ENCODE results near the gene UBE4A.
"Not testable (repeated sequence)": the region's sequence is repeated elsewhere in the genome, so short reads cannot be mapped to it uniquely, and the experiment has no call there.

Gene UBE4A

DNA sequence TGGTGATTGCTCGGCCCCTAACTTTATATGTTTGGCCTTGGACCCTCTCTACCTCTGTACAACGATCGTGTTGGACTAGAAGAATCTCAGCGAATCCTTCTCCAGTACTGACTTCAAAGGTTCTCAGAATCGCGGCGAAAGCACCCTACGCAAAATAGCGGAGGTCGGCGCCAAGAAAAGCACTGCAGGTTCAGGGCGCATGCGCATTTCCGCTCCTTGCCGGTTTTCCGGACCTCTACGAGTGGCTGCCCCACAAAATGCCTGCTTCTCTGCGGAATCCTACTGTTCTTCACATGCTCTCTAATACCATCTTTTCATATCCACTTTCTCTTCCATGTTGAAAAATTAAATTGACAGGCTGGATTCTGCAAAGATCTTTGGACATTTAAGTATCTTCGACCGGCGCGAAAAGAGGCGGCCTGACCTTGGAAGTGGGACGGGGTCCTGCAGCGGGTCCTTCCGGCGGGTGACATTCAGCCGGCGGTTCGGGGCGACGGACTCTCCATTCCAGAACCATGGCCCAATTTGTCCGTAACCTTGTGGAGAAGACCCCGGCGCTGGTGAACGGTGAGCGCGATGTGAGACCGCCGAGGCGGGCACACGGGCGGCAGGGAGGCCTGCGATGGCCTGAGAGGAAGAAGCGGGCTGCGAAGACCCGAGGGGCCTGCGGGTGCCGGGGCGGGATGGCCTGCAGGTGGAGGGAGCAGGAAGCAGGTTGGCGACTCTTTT lies 41.9 kb downstream of the UBE4A start, which contains the start of gene ATP5MG:
Gene ATP5MG, plus strand, starts transcription at position 456 of the 729 bp plus-strand sequence. Its CDS starts 60 bp downstream, at position 516.
- peak; percentile 18 for FAIRE-seq

DNA sequence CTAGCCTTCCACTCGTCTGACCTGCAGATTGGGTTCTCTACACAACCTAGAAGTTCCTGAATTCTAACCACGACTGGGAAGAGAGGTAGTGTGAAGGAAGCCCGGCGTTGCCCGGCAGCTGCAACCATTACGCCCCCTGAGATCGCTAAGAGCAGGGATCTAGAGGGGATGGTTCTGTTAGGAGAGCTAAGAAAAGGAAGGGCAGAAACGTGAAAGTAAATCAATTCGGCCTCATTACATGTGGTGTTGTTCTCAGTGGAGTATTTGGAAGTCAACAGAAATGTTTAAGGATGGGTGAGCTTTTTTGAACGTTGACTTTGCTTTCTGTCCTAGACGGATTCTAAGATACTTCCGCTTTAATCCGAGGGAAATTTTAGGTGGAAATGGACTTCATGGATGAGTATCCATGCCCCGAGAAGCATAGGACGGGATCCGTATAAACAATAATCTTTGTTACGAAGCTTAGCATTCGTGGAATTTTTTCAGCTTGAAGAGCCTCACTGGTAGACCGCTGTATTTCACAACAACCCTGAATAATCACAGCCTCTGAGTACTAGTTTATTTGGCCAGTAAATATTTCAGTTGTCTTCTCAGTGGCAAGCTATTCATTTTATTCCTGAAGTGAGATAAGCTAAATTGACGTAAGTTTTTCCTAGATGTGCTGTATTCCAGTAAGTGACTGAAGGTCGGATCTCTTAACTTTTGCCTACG lies 42.6 kb downstream of the UBE4A start:
- FAIRE-seq, result no peak

DNA sequence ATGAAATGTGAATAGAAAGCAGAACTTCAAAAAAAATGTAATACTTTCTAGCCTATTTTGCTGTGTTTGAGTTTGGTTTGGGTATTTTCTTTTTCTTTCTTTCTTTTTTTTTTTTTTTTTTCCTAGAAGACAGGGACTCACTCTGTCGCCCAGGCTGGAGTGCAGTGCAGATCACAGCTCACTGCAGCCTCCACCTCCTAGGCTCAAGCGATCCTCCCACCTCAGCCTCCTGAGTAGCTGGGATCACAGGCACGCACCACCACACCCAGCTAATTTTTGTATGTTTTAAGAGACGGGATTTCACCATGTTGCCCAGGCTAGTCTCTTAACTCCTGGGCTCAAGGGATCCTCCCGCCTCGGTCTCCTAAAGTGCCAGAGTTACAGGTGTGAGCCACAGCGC lies 43.2 kb downstream of the UBE4A start:
- FAIRE-seq, result not testable (repeated sequence)

DNA sequence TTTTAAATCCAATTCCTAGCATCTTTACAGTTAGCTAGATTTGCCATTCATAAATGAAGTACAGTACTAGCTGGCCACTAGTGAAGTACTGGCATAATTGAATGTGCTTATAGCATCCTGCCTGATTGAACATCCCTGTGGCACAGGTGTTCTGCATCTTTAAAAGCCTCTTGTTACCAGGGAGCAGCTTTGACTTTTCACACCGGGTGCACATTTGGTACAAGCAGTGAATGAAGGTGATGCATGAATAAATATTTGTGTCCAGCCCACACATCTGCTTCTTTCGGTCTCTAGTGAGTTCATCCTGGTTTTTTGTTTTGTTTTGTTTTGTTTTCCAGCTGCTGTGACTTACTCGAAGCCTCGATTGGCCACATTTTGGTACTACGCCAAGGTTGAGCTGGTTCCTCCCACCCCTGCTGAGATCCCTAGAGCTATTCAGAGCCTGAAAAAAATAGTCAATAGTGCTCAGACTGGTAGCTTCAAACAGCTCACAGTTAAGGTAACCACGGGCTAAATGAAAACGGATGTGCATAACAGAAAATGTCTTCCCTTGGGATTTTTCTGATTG lies 47.3 kb downstream of the UBE4A start:
- no peak for FAIRE-seq

DNA sequence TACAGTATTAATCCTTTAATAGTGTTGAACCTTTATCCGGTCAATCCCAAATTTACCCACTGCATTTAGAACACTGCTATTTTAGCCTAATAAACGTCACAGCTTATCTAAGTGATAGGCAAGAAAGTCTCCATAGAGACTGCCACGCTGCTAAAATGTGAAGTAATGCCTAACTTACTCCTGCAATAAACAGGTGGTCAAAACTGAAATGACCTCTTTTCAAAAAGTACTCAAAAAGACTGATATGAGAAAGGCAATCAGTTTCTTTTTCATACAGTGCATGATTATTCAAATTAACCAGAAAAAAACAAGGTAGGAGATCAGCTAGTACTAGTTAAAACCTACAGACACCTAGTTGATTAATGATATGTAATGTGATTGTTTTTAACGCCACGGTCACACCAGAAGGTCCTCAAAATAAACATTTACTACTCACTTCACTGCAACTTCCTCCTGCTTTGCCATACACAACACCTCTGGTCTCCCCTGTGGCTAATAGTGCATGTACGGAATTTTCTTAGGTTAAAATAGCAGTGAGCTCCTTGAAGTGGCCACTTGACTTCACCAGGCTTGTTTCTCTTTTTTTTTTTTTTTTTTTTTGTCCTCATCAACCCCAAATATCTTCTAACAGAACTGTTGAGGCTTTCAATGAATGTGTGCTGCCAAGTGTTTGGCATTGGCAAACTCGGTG lies 50.8 kb downstream of the UBE4A start:
- no peak for FAIRE-seq

DNA sequence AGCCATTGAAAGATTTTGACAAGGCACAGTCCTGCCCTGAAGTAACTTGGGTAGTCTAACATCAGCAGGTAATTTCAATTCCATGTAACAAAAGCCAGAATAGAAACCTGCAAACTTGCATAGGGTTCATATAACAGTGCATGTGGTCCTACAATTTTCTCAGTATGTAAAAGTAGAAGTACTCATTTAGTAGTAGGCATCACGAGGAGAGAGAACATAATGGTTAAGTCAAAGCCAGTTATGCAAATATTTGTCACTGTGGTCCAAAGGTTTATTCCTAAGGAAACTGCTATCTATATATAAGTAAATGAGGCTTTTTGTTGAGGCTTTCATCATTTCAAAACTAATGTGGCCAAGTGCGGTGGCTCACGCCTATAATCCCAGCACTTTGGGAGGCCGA lies 52.1 kb downstream of the UBE4A start:
- FAIRE-seq, result no peak

DNA sequence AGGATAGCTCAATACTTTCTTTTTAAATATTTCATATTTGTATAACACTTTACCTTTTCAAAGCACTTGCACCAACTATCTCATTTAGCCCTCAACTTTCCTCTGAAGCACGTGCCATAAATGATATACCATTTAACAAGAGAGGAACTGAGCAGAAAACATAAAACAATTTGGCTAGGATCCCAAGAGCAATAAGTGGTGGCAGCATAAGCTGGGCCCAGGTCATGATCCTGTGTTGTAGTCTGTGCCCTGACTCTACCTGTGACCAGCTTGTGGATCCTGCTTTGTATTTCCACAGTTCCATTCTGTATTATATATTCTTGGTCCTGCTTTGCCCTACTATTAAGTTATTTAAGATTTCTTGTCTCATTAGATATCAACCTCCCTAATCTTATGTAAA lies 53.5 kb downstream of the UBE4A start:
- no peak for FAIRE-seq

DNA sequence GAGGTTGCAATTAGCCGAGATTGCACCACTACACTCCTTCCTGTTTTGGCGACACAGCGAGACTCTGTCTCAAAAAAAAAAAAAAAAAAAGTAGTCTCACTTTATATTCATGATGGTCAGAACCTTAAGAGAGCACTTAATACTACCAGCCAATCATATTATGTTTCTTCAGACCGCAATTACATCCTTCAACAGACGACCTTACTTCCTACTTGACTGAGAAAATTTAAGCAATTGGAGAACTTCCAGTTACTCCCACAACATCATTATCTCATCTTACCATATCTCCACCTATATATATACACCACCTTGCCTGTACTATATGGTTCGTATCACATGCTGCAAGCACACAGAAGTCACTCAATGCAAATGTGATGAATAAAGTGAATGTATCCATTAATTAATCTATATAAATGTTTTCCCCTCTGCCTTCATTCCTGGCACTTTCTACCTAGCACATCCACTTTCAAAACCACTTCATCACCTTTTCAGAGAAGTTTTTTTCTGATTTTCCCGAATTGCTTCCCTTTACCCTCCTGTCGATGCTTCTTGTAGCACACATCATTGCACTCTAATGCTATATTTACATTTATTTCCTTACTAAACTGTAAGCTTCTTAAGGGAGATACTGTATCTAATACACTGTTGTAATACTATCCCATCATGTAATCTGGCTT lies 55.8 kb downstream of the UBE4A start:
- FAIRE-seq, result no peak

DNA sequence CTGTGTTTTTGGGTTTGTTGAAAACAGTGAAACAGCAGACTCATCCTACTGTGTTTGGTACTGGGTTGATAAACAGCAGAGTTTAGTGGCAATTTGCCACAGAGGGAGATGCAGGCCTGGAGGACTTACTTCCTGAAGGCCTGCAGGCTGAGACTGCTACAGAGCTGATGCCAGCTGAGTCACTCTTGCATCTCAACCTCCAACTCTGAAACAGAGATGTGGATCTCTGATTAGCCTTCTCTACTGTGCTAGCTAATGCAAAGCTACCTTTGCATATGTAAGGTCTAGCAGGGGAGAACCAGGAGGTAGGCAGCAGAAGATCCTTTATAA lies 56.3 kb downstream of the UBE4A start:
- no peak for FAIRE-seq

DNA sequence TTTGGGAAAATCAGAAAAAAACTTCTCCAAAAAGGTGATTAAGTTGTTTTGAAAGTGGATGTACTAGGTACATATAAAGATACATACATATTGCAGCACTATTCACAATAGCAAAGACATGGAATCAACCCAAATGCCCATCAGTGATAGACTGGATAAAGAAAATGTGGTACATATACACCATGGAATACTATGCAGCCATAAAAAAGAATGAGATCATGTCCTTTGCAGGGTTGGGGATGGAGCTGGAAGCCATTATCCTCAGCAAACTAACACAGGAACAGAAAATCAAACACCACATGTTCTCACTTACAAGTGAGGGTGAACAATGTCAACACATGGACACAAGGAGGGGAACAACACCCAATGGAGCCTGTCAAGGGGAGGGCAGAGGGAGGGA lies 57.5 kb downstream of the UBE4A start:
- FAIRE-seq, result not testable (repeated sequence)

DNA sequence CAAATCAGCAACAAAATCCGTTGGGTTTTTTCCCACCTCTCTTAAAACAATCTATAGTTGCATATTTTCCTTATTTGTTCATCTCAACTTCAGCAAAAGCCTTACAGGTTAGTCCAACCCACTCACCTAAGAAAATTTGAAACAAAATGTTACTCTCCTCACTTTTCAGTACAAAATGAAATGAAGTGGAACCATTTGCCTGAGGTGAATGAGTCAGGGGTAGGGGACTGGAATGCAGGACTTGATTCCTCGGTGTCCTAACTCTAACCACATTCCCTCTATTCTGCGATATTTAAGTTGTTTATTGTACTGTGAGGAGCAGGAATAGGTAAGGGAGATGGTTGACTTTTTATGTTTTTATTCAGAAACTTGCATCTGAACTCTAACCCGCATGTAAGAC lies 58.4 kb downstream of the UBE4A start:
- FAIRE-seq, result no peak

DNA sequence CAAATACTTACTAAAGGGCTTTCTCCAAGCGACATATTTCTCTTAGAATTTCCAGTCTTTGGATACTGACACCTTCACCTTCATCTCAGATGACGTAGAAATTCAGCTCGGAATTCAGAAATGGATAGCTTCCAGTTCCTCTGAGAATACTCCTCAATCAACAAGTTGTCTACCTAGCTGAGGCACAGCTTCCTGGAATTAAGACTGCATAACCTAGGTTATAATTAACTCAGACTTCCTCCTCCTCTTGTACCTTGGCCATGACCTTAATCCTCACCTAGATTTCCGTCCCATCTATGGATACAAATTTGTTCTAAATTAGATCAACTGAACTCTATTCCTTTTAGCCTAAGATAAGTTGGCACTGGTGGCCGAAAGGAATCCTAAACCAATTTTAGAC lies 59.4 kb downstream of the UBE4A start:
- no peak for FAIRE-seq

DNA sequence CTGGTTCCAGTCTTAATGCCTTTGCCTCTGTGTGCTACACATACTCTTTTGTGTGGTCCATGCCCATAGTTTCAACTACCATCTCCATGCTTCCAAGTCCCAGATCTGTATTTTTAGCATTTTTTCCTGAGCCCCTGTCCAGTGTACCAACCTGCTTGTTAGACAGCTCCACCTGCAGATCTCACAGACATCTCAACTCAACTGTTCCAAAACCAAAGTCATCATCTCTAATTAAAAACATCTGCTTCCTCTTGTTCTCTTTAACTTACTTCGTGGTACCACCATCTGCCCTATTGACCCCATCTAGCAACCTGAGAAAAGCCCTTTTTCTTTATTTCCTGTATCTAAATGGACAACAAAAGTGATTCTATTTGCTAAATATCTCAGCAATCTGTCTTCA lies 68.3 kb downstream of the UBE4A start:
- no peak for FAIRE-seq

DNA sequence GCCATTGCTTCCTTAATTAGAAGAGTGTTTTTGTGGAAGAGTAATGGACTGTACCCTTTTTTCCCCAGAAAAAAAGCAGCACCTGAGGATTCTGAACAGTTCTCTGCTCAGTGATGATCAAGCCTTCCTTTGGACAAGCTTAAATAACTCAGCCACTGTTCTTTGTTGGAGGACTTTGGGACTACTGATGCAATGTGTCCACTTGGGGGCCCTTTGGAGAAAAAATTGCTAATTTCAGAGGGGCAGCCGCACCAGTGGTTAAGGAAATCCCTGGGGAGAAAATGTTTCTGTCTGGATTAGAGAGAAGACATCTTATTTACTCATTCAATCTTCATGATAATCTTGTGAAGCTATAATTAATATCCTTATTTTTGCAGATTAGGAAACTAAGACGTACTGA lies 71.6 kb downstream of the UBE4A start:
- no peak for FAIRE-seq

DNA sequence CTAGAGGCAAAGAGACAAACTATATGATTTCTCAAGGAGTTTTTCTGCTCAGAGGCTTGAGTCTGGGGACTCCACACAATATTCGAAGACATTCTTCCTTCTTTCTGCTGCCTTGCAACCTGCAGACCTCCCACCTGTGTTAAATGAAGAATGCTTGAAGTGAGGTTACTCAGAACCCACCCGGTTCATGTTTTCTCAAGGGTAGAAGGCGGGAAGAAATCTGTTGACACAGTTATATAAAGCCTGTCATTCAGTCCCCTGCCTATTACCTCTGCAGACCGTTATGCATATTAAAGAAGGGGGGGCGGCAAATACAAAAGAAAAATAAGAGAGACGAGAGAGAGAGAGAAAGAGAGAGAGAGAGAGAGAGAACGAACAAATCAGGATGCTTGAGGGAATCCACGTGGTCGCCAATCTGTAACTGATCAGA lies 74.7 kb downstream of the UBE4A start:
- no peak for FAIRE-seq

DNA sequence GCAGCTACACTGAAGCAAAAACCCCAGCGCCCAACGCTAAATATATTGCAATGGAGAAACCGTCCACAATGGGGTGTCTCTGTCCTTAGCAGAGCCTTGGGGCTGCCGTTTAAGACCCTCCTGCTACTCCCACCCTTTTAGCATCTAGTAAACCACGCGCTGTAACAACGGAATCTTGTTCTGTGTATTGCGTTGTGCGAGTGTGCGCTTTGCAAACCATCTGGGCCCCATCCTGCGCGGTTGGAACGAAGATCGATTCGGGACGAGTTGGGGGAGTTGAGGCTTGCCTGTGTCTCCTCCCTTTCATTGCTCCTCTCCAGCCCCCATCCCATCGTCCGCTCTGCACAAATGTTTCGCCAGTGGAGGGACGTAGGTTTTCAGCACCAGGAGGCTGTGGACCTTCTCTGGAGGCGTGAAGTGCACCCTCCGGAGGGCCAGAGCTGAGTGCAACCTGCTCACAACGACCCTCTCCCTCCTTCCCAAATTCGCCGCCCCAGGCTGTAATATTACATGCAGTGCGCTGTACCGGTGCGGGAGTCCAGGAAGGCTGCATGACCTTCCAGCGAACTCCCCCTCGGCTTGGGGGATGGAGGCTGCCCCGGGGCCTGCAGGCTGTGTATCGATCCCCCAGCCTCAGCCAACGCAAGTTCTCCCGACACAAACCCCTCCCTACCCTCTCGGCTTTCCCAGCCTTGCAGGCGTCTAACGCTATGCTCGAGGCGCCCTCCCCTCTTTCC lies 75.3 kb downstream of the UBE4A start:
- FAIRE-seq, result no peak

DNA sequence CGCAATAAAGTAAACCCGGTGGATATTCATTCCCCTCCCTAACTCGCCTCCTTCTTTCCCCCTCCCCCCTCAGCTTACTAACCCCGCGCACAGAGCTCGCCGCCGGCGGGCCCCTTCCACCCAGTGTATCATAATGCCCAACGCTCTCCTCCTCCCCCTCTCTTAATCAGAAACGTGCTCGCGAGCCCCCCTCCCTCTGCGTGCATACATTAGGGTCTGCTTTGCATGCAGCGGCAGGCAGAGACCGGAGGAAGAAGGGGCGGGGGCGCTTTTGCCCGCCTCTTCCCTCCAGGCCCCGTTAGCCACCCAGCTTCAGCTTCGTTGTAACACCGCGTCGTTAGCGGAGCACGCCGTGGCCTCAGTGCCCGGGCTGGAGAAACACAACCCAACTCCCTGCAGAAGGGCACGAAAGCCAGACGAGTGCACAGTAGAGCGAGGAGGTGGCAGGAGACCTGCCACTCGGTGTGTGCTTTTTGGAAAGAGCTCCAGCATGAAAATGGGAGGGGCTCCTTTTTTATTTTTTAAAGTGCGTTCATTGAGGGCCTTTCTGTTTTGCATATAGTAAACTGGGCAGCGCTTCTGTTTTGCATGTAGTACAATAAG lies 76.0 kb downstream of the UBE4A start:
- FAIRE-seq, result no peak

DNA sequence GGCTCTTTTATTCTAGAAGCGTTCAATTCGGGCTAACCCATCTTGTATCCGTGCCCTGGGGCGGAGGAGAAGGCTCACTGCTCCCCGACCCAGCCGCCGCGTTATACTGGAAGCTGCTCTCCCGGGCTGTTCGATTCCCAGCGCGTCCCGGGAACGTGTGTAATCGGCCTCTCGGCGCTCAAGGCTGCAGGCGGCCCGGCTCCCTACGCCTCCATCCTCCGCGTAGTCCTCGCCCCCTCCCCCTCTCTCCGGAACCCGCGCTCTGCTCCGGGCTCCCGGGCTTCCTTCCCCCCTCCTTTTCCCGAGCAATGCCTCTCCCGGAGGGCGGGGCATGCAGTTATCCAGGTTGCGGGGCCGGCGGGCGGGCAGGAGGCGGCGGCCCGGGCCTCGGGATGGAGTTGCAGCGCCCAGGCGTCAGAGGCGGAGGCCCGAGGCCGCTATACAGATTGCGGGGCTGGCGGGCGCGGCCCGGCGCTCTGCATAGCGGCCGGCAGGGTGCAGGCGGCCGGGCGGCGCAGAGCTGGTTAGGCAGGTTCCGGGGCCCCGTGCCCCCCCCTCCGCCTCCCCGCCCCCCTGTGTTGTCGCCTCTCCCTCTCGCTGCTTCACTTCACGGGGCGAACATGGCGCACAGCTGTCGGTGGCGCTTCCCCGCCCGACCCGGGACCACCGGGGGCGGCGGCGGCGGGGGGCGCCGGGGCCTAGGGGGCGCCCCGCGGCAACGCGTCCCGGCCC lies 76.7 kb downstream of the UBE4A start, which contains the start of gene KMT2A:
Gene KMT2A, plus strand, starts transcription at position 600 of the 732 bp plus-strand sequence. Its CDS starts 21 bp downstream, at position 621.
- no peak for FAIRE-seq

DNA sequence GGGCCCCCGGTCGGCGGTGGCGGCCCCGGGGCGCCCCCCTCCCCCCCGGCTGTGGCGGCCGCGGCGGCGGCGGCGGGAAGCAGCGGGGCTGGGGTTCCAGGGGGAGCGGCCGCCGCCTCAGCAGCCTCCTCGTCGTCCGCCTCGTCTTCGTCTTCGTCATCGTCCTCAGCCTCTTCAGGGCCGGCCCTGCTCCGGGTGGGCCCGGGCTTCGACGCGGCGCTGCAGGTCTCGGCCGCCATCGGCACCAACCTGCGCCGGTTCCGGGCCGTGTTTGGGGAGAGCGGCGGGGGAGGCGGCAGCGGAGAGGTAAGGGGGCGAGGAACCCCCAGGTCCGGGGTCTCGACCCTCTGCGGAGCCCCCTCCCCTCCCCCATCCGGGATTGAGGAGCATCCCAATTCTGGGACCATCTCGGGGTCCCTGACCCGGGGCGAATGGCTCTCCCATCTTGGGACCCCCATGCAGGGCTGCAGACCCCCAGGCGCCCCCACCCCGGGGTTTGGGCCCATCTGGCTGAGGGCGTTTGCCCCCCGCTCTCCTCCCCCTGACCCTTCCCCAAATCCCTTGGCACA lies 77.3 kb downstream of the UBE4A start:
- FAIRE-seq, result no peak
